PC-3 (cell line): Measurements from ENCODE around the gene PROSER1. TPM values are rescaled to one million over a fixed set of nuclear protein-coding genes. Genes with fewer than 3 reads are reported as not detected.
A peak's percentile ranks its signal among the peaks of the same experiment; 100 is the strongest.
"Not testable (repeated sequence)": the region's sequence is repeated elsewhere in the genome, so short reads cannot be mapped to it uniquely, and the experiment has no call there.

Source experiments
- ATAC-seq: fragments of 200-7000 bp; cut with Tn5 transposase; 2 replicates; pipeline ENCODE4 v1.9.1; 2020; ENCODE audit warnings: mild to moderate bottlenecking, moderate library complexity
- Bru-seq: library from RNA; stranded (reverse); fragments of 400-500 nt; gene quantifications from one replicate; lab custom pipeline; 2021; lab: Mats Ljungman, UMichigan
- BruChase-seq, 2 experiments: library from RNA; stranded (reverse); fragments of 400-500 nt; gene quantifications; one replicate each; lab custom pipeline; 2021; lab: Mats Ljungman, UMichigan
- BruUV-seq: library from RNA; stranded (reverse); fragments of 400-500 nt; replicated peaks from 2 replicates; lab custom pipeline; 2021; lab: Mats Ljungman, UMichigan
- CTCF ChIA-PET: fragments of 300-600 bp; sonication (Branson Sonifier 250); formaldehyde crosslinking; loops from one replicate; lab custom pipeline; 2022; ENCODE audit warnings: antibody characterized with exemption; lab: Charles Lee
- POLR2A ChIA-PET: fragments of 300-600 bp; sonication (Branson Sonifier 250); formaldehyde crosslinking; loops from one replicate; lab custom pipeline; 2022; ENCODE audit warnings: antibody characterized with exemption; ENCODE audit not compliant: unreplicated experiment; lab: Charles Lee
- DNase-seq: peaks from one replicate; pipeline ENCODE4 v3.0.0-alpha.2; 2015
- H2AFZ ChIP-seq: fragments of 300-600 bp; sonication (generic); 2 replicates; pipeline ENCODE4 v1.6.0; 2016; ENCODE audit warnings: antibody characterized with exemption, low read length
- H3F3A ChIP-seq: fragments of 300-600 bp; sonication (generic); one replicate; pipeline ENCODE4 v1.6.0; 2017; ENCODE audit warnings: antibody characterized with exemption, low read length, control low read depth, mild to moderate bottlenecking; ENCODE audit not compliant: unreplicated experiment
- H3K27ac ChIP-seq: fragments of 300-600 bp; sonication (generic); 2 replicates; pipeline ENCODE4 v1.5.1; 2016; ENCODE audit warnings: mild to moderate bottlenecking, low read length
- H3K27me3 ChIP-seq: fragments of 300-600 bp; sonication (generic); 2 replicates; pipeline ENCODE4 v1.6.1; 2016; ENCODE audit warnings: low read length, mixed read lengths
- H3K36me3 ChIP-seq: fragments of 300-600 bp; sonication (generic); 2 replicates; pipeline ENCODE4 v1.6.1; 2016; ENCODE audit warnings: low read depth, mixed run types, low read length, mixed read lengths
- H3K4me1 ChIP-seq: fragments of 300-600 bp; sonication (generic); 2 replicates; pipeline ENCODE4 v1.5.1; 2016; ENCODE audit warnings: low read length; ENCODE audit not compliant: insufficient read depth
- H3K4me2 ChIP-seq: fragments of 300-600 bp; sonication (generic); 2 replicates; pipeline ENCODE4 v1.6.0; 2016; ENCODE audit warnings: low read length
- H3K4me3 ChIP-seq: fragments of 300-600 bp; sonication (generic); 2 replicates; pipeline ENCODE4 v1.5.1; 2016; ENCODE audit warnings: mild to moderate bottlenecking, low read length, mixed read lengths
- H3K79me2 ChIP-seq: fragments of 300-600 bp; sonication (generic); 2 replicates; pipeline ENCODE4 v1.6.1; 2017; ENCODE audit warnings: low read length, mixed read lengths
- H3K9ac ChIP-seq: fragments of 300-600 bp; sonication (generic); 2 replicates; pipeline ENCODE4 v1.6.0; 2016; ENCODE audit warnings: mild to moderate bottlenecking, low read length
- H3K9me2 ChIP-seq: fragments of 300-600 bp; sonication (generic); replicated peaks from 2 replicates; pipeline ENCODE4 v1.6.1; 2016; ENCODE audit warnings: mixed run types, low read length, mixed read lengths
- H3K9me3 ChIP-seq: fragments of 300-600 bp; sonication (generic); 2 replicates; pipeline ENCODE4 v1.6.1; 2016; ENCODE audit warnings: low read length, mixed read lengths
- H4K20me1 ChIP-seq: fragments of 300-600 bp; sonication (generic); 2 replicates; pipeline ENCODE4 v1.6.1; 2016; ENCODE audit warnings: low read length, mixed read lengths
- CTCF ChIP-seq: fragments of 300-600 bp; sonication (generic); conservative IDR thresholded peaks from 2 replicates; pipeline ENCODE4 v1.5.1; 2017; ENCODE audit warnings: antibody characterized with exemption, low read depth, mild to moderate bottlenecking, low read length
- EZH2 ChIP-seq: fragments of 300-600 bp; sonication (generic); IDR thresholded peaks from one replicate; pipeline ENCODE4 v1.6.1; 2017; ENCODE audit warnings: antibody characterized with exemption, mild to moderate bottlenecking, low read length; ENCODE audit not compliant: unreplicated experiment
- EZH2phosphoT487 ChIP-seq: fragments of 300-600 bp; sonication (generic); IDR thresholded peaks from 2 replicates; pipeline ENCODE4 v1.6.1; 2018; ENCODE audit warnings: mild to moderate bottlenecking, antibody characterized with exemption, low read length, borderline replicate concordance
- intact Hi-C: fragments of 100-400 bp; cut with micrococcal nuclease; formaldehyde crosslinking; loops from 2 replicates; pipeline ENCODE4 v1.9.0; 2023
- long read RNA-seq: library from polyadenylated mRNA; unstranded; transcript quantifications from one replicate; pipeline ENCODE4 v2.0.0, GENCODE V29; 2021; ENCODE audit not compliant: unreplicated experiment
- total RNA-seq: library from RNA; depleted of rRNA; stranded (reverse); fragments of >200 nt; gene quantifications from 2 replicates; pipeline ENCODE4 v1.2.3, GENCODE V29; 2014; rRNA removed

PROSER1 gene
- total RNA-seq: 6.6 and 14.6 TPM in 2 replicates
- percentile 87 among the genes with signal in this experiment for Bru-seq, nascent RNA
- percentile 90 among the genes with signal in this experiment for BruChase-seq, experiment 1, labeled RNA remaining after a 6-hour chase
- BruChase-seq, experiment 2, labeled RNA remaining after a 2-hour chase: percentile 93 among the genes with signal in this experiment
- long read RNA-seq, full-length matches to known transcripts: 1 of 24 reads
- long read RNA-seq, partial matches to known transcripts: 9 of 24 reads
- long read RNA-seq, other reads (novel, unspliced or antisense): 14 of 24 reads

GRCh38 chr13:39037880-39038568 is at the start of gene PROSER1, which contains the start of gene NHLRC3:
TSS of gene PROSER1 (minus strand) at chr13:39038089. CDS start at chr13:39037242, 847 bp downstream.
TSS of gene NHLRC3 (plus strand) at chr13:39038456. CDS start at chr13:39038640, 184 bp downstream.
- ChIA-PET CTCF (no interaction called here), POLR2A (no interaction called here)
- peak; percentile 74 for DNase-seq
- Histone ChIP-seq H4K20me1 (peaks cover 19% of the 10 kb centered on the region), H3K9ac (peak within 1 kb of the TSS; percentile 88), H3F3A (no peaks in the 10 kb centered on the region), H3K9me2 (no peaks in the 10 kb centered on the region), H3K9me3 (no peaks in the 10 kb centered on the region), H3K79me2 (peaks cover 66% of the 10 kb centered on the region), H3K4me3 (peak within 1 kb of the TSS; percentile 98), H3K4me1 (peaks cover 19% of the 10 kb centered on the region), H3K27me3 (no peaks in the 10 kb centered on the region), H3K4me2 (peak within 1 kb of the TSS; percentile 100), H2AFZ (peak within 1 kb of the TSS; percentile 100), H3K36me3 (peaks cover 8% of the 10 kb centered on the region), H3K27ac (peak within 1 kb of the TSS; percentile 62)
- peak; percentile 72 for ATAC-seq
- BruUV-seq: no TSS peak
- intact Hi-C loops: no loop called here
- TF ChIP-seq EZH2phosphoT487: no peak
- TF ChIP-seq EZH2: no peak

- H3K27me3 ChIP-seq: peaks cover 36% of the 10 kb centered on the region
- intact Hi-C loops, H3K4me3 ChIP-seq, H3K27ac ChIP-seq, H3K79me2 ChIP-seq, H3K9ac ChIP-seq, H3K4me1 ChIP-seq, H2AFZ ChIP-seq, POLR2A ChIA-PET, H3K4me2 ChIP-seq, DNase-seq, H3K36me3 ChIP-seq, BruUV-seq, CTCF ChIA-PET, H3K9me3 ChIP-seq, H3F3A ChIP-seq, H3K9me2 ChIP-seq, H4K20me1 ChIP-seq, ATAC-seq: not testable (repeated sequence)
These were observed 48.5 kb upstream of the PROSER1 start for GRCh38 chr13:39086251-39086945.

GRCh38 chr13:39073983-39074382 is 36.1 kb upstream of the PROSER1 start:
- no peak overlapping the region for H3K4me2 ChIP-seq
- H3K4me3 ChIP-seq: no peak overlapping the region
- CTCF ChIA-PET: no interaction called here
- H3K79me2 ChIP-seq: no peaks in the 10 kb centered on the region
- H3K27me3 ChIP-seq: peaks cover 21% of the 10 kb centered on the region; the same call in 1 of the 2 replicates
- H3K4me1 ChIP-seq: no peaks in the 10 kb centered on the region
- POLR2A ChIA-PET: no interaction called here
- intact Hi-C loops: no loop called here
- TF ChIP-seq CTCF (peak; percentile 22; the same call in 1 of the 2 replicates), EZH2phosphoT487 (no peak), EZH2 (no peak)
- ATAC-seq (no peak), DNase-seq (peak; percentile 35)
- H3K36me3 ChIP-seq: no peaks in the 10 kb centered on the region
- no peak overlapping the region for H3K9ac ChIP-seq
- H3K9me3 ChIP-seq: no peaks in the 10 kb centered on the region
- H4K20me1 ChIP-seq: no peaks in the 10 kb centered on the region
- no TSS peak for BruUV-seq
- no peak overlapping the region for H3K27ac ChIP-seq
- no peaks in the 10 kb centered on the region for H3F3A ChIP-seq
- H2AFZ ChIP-seq: no peak overlapping the region
- H3K9me2 ChIP-seq: no peaks in the 10 kb centered on the region
